ENCODE results near the gene ADGRD1.

The ADGRD1 gene

GRCh38 chr12:131005161-131006035 lies 51.7 kb downstream of the ADGRD1 start:
- WGBS, 2 donors (ENCODE audit: extremely low coverage in 2 of 2, insufficient read length in 2 of 2, insufficient replicate concordance in 1 of 2): no CpG with 5 or more reads among the region's 18 CpGs
- no peak for DNase-seq (ENCODE audit: low spot score)
- H2AFZ ChIP-seq (ENCODE audit: low read length): no peak overlapping the region

DNA sequence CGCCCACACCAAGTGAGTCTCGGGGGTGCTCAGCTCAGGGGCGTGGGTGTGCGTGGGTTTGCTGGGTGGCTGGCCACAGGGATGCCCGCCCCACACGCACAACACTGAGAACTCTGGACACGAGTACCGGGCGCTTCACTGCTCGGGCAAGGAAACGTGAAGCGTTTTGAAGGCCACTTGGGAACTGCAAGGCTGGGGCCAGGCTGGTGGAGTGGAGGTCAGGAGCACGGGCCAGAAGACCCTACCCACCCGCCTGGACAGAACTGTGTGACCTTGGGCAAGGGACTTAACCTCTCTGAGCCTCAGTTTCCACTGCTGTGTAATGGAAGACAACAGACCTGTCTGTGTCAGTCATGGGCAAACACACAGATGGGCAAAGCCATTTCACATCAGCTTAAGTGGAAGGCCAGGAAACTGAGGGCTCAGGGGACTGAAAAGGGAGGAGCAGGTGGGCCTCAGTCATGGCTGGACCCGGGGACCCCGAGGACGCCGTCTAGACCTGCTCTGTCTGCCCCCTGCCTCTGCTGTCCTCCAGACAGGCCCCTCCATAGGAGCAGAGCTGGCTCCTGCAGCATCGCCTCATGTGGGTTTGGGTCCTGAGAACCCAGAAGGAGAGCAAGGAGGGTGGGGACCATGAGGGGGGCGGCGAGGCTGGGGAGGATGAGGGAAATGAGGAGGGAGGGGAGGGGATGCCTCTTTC lies 52.5 kb downstream of the ADGRD1 start:
- DNase-seq (ENCODE audit: low spot score): no peak
- no CpG with 5 or more reads among the region's 21 CpGs for WGBS, 2 donors (ENCODE audit: extremely low coverage in 2 of 2, insufficient read length in 2 of 2, insufficient replicate concordance in 1 of 2)
- Histone ChIP-seq H2AK5ac (ENCODE audit: low read depth, low read length) (peak overlapping the region; percentile 88), H2BK12ac (ENCODE audit: low read length) (peak overlapping the region; percentile 7), H2BK120ac (ENCODE audit: low read depth, low read length) (no peak overlapping the region), H2AFZ (ENCODE audit: low read length) (no peak overlapping the region), H3K14ac (ENCODE audit: low read length) (no peak overlapping the region), H3K9ac (ENCODE audit: low read depth, low read length, poor library complexity) (no peak overlapping the region), H3K4me3 (ENCODE audit: low read length in 2 of 2) (no peak overlapping the region), H3K4me2 (ENCODE audit: insufficient read depth, low read length, poor library complexity, severe bottlenecking) (no peak overlapping the region), H3K36me3 (replicated peaks in 1 of 2; ENCODE audit: control insufficient read depth in 2 of 2, insufficient read depth in 2 of 2, low read length in 2 of 2) (no peaks in the 10 kb centered on the region), H3K4me1 (ENCODE audit: control insufficient read depth in 2 of 2, insufficient read depth in 1 of 2, low read depth in 1 of 2, low read length in 2 of 2) (peaks cover 9 to 29% of the 10 kb centered on the region in 2 donors), H3K23ac (ENCODE audit: low read depth, low read length, poor library complexity) (peak overlapping the region; percentile 21), H2BK5ac (ENCODE audit: low read length) (peak overlapping the region; percentile 9), H3K9me3 (replicated peaks in 1 of 2; ENCODE audit: control insufficient read depth in 2 of 2, insufficient read depth in 1 of 2, low read depth in 1 of 2, low read length in 2 of 2) (peaks cover 0 to 4% of the 10 kb centered on the region in 2 donors), H4K8ac (ENCODE audit: low read depth, low read length) (no peak overlapping the region), H3K27ac (replicated peaks; ENCODE audit: low read length) (no peak overlapping the region), H3K4ac (ENCODE audit: low read length) (peak overlapping the region; percentile 41), H3K79me1 (ENCODE audit: low read depth, low read length) (no peaks in the 10 kb centered on the region), H2BK15ac (ENCODE audit: low read length) (no peak overlapping the region), H3K27me3 (ENCODE audit: control insufficient read depth in 3 of 3, insufficient read depth in 3 of 3, low read depth in 1 of 3, low read length in 3 of 3) (peaks cover 0 to 57% (median 0%) of the 10 kb centered on the region in 3 experiments), H4K91ac (ENCODE audit: low read depth, low read length, poor library complexity) (no peak overlapping the region), H3K18ac (ENCODE audit: low read length) (peak overlapping the region; percentile 88)

More at GRCh38 chr12:131005161-131006035, 51.7 kb downstream of the ADGRD1 start:
- Histone ChIP-seq H4K8ac (ENCODE audit: low read depth, low read length) (no peak overlapping the region), H2BK15ac (ENCODE audit: low read length) (no peak overlapping the region), H2BK5ac (ENCODE audit: low read length) (peak overlapping the region; percentile 9), H3K23ac (ENCODE audit: low read depth, low read length, poor library complexity) (peak overlapping the region; percentile 21), H3K18ac (ENCODE audit: low read length) (peak overlapping the region; percentile 88), H2AK5ac (ENCODE audit: low read depth, low read length) (peak overlapping the region; percentile 88), H4K91ac (ENCODE audit: low read depth, low read length, poor library complexity) (no peak overlapping the region), H3K27ac (replicated peaks; ENCODE audit: low read length) (no peak overlapping the region), H3K4me1 (ENCODE audit: control insufficient read depth in 2 of 2, insufficient read depth in 1 of 2, low read depth in 1 of 2, low read length in 2 of 2) (peaks cover 9 to 29% of the 10 kb centered on the region in 2 donors), H2BK12ac (ENCODE audit: low read length) (peak overlapping the region; percentile 63), H3K4me3 (ENCODE audit: low read length in 2 of 2) (no peak overlapping the region), H3K14ac (ENCODE audit: low read length) (no peak overlapping the region), H3K9me3 (replicated peaks in 1 of 2; ENCODE audit: control insufficient read depth in 2 of 2, insufficient read depth in 1 of 2, low read depth in 1 of 2, low read length in 2 of 2) (peaks cover 0 to 6% of the 10 kb centered on the region in 2 donors), H3K4me2 (ENCODE audit: insufficient read depth, low read length, poor library complexity, severe bottlenecking) (no peak overlapping the region), H3K36me3 (replicated peaks in 1 of 2; ENCODE audit: control insufficient read depth in 2 of 2, insufficient read depth in 2 of 2, low read length in 2 of 2) (no peaks in the 10 kb centered on the region), H3K9ac (ENCODE audit: low read depth, low read length, poor library complexity) (peak overlapping the region; percentile 40), H3K27me3 (ENCODE audit: control insufficient read depth in 3 of 3, insufficient read depth in 3 of 3, low read depth in 1 of 3, low read length in 3 of 3) (peaks cover 0 to 57% (median 0%) of the 10 kb centered on the region in 3 experiments), H2BK120ac (ENCODE audit: low read depth, low read length) (no peak overlapping the region), H3K79me1 (ENCODE audit: low read depth, low read length) (no peaks in the 10 kb centered on the region), H3K4ac (ENCODE audit: low read length) (peak overlapping the region; percentile 41)

GRCh38 chr12:131007031-131007739 lies 53.5 kb downstream of the ADGRD1 start:
- Histone ChIP-seq H3K36me3 (replicated peaks in 1 of 2; ENCODE audit: control insufficient read depth in 2 of 2, insufficient read depth in 2 of 2, low read length in 2 of 2) (no peaks in the 10 kb centered on the region), H3K18ac (ENCODE audit: low read length) (peak overlapping the region; percentile 4), H3K4me2 (ENCODE audit: insufficient read depth, low read length, poor library complexity, severe bottlenecking) (no peak overlapping the region), H2AFZ (ENCODE audit: low read length) (no peak overlapping the region), H2BK12ac (ENCODE audit: low read length) (no peak overlapping the region), H3K4me1 (ENCODE audit: control insufficient read depth in 2 of 2, insufficient read depth in 1 of 2, low read depth in 1 of 2, low read length in 2 of 2) (peaks cover 9 to 28% of the 10 kb centered on the region in 2 donors), H2BK120ac (ENCODE audit: low read depth, low read length) (no peak overlapping the region), H4K91ac (ENCODE audit: low read depth, low read length, poor library complexity) (no peak overlapping the region), H3K79me1 (ENCODE audit: low read depth, low read length) (no peaks in the 10 kb centered on the region), H2BK15ac (ENCODE audit: low read length) (peak overlapping the region; percentile 82), H3K14ac (ENCODE audit: low read length) (no peak overlapping the region), H2BK5ac (ENCODE audit: low read length) (no peak overlapping the region), H2AK5ac (ENCODE audit: low read depth, low read length) (no peak overlapping the region), H4K8ac (ENCODE audit: low read depth, low read length) (no peak overlapping the region), H3K23ac (ENCODE audit: low read depth, low read length, poor library complexity) (no peak overlapping the region), H3K4ac (ENCODE audit: low read length) (no peak overlapping the region), H3K4me3 (ENCODE audit: low read length in 2 of 2) (no peak overlapping the region), H3K9me3 (replicated peaks in 1 of 2; ENCODE audit: control insufficient read depth in 2 of 2, insufficient read depth in 1 of 2, low read depth in 1 of 2, low read length in 2 of 2) (peaks cover 0 to 2% of the 10 kb centered on the region in 2 donors), H3K27me3 (ENCODE audit: control insufficient read depth in 3 of 3, insufficient read depth in 3 of 3, low read depth in 1 of 3, low read length in 3 of 3) (peaks cover 0 to 49% (median 0%) of the 10 kb centered on the region in 3 experiments), H3K9ac (ENCODE audit: low read depth, low read length, poor library complexity) (no peak overlapping the region), H3K27ac (replicated peaks; ENCODE audit: low read length) (no peak overlapping the region)
- no CpG with 5 or more reads among the region's 20 CpGs for WGBS, 2 donors (ENCODE audit: extremely low coverage in 2 of 2, insufficient read length in 2 of 2, insufficient replicate concordance in 1 of 2)
- no peak for DNase-seq (ENCODE audit: low spot score)

All from neuronal stem cell (in vitro differentiated cells).